Measurements from ENCODE around the gene CBLIF.

DNA sequence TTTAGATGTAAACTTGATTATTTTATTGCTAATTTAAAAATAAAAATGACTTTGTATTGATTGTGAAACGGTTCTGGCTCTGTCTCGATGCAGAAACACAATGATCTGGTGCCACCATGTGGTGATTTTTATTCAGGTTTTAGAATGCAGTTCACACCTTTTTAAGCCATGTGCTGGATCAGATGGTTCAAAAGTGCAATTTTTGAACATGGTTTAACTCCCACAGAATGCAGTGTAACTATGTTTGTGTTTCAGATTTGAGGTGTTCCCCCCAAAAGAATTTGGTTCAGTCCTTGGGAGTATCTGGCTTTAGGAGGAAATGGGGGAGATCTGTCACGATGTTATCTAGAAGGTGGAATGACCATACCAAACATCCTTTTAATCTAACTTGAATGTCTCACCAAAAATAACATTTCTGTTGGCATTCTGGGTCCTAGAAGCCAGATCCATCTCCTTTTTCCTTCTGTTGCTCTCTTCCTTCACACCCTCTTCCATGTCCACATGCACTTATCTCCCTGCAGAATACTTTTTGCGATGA, 42.6 kb downstream of the CBLIF start:
- TF ChIP-seq, protein P1, sequence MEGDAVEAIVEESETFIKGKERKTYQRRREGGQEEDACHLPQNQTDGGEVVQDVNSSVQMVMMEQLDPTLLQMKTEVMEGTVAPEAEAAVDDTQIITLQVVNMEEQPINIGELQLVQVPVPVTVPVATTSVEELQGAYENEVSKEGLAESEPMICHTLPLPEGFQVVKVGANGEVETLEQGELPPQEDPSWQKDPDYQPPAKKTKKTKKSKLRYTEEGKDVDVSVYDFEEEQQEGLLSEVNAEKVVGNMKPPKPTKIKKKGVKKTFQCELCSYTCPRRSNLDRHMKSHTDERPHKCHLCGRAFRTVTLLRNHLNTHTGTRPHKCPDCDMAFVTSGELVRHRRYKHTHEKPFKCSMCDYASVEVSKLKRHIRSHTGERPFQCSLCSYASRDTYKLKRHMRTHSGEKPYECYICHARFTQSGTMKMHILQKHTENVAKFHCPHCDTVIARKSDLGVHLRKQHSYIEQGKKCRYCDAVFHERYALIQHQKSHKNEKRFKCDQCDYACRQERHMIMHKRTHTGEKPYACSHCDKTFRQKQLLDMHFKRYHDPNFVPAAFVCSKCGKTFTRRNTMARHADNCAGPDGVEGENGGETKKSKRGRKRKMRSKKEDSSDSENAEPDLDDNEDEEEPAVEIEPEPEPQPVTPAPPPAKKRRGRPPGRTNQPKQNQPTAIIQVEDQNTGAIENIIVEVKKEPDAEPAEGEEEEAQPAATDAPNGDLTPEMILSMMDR (IDR thresholded peaks at IDR 0.05; ENCODE audit: low read depth, low read length, missing input control) = peak; percentile 84
- TF ChIP-seq, protein P2, sequence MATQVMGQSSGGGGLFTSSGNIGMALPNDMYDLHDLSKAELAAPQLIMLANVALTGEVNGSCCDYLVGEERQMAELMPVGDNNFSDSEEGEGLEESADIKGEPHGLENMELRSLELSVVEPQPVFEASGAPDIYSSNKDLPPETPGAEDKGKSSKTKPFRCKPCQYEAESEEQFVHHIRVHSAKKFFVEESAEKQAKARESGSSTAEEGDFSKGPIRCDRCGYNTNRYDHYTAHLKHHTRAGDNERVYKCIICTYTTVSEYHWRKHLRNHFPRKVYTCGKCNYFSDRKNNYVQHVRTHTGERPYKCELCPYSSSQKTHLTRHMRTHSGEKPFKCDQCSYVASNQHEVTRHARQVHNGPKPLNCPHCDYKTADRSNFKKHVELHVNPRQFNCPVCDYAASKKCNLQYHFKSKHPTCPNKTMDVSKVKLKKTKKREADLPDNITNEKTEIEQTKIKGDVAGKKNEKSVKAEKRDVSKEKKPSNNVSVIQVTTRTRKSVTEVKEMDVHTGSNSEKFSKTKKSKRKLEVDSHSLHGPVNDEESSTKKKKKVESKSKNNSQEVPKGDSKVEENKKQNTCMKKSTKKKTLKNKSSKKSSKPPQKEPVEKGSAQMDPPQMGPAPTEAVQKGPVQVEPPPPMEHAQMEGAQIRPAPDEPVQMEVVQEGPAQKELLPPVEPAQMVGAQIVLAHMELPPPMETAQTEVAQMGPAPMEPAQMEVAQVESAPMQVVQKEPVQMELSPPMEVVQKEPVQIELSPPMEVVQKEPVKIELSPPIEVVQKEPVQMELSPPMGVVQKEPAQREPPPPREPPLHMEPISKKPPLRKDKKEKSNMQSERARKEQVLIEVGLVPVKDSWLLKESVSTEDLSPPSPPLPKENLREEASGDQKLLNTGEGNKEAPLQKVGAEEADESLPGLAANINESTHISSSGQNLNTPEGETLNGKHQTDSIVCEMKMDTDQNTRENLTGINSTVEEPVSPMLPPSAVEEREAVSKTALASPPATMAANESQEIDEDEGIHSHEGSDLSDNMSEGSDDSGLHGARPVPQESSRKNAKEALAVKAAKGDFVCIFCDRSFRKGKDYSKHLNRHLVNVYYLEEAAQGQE (IDR thresholded peaks at IDR 0.05) = no peak
- TF ChIP-seq, protein P3, sequence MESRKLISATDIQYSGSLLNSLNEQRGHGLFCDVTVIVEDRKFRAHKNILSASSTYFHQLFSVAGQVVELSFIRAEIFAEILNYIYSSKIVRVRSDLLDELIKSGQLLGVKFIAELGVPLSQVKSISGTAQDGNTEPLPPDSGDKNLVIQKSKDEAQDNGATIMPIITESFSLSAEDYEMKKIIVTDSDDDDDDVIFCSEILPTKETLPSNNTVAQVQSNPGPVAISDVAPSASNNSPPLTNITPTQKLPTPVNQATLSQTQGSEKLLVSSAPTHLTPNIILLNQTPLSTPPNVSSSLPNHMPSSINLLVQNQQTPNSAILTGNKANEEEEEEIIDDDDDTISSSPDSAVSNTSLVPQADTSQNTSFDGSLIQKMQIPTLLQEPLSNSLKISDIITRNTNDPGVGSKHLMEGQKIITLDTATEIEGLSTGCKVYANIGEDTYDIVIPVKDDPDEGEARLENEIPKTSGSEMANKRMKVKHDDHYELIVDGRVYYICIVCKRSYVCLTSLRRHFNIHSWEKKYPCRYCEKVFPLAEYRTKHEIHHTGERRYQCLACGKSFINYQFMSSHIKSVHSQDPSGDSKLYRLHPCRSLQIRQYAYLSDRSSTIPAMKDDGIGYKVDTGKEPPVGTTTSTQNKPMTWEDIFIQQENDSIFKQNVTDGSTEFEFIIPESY (IDR thresholded peaks at IDR 0.05) = no peak
- TF ChIP-seq TAF1 (conservative IDR thresholded peaks at IDR 0.05) = no peak
- TF ChIP-seq, protein P4, sequence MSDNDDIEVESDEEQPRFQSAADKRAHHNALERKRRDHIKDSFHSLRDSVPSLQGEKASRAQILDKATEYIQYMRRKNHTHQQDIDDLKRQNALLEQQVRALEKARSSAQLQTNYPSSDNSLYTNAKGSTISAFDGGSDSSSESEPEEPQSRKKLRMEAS (IDR thresholded peaks at IDR 0.05) = peak; percentile 97
- TF ChIP-seq JUND (IDR thresholded peaks at IDR 0.05) = no peak
- TF ChIP-seq FOXA2 (IDR thresholded peaks at IDR 0.05) = no peak
- TF ChIP-seq GABPA (IDR thresholded peaks at IDR 0.05 in 1 of 2, conservative IDR thresholded peaks at IDR 0.05 in 1 of 2) = no peak
- TF ChIP-seq NR2F2 (IDR thresholded peaks at IDR 0.05) = no peak
- no peak for TF ChIP-seq FOXA1 (IDR thresholded peaks at IDR 0.05)
- TF ChIP-seq RAD21 (IDR thresholded peaks at IDR 0.05) = peak; percentile 94 to 97
